CD4-positive, CD25-positive, alpha-beta regulatory T cell (primary cell): ENCODE results near the gene FBXO45. TPM values are rescaled to one million over a fixed set of nuclear protein-coding genes. Genes with fewer than 3 reads are reported as not detected.
"Not testable (repeated sequence)": the region's sequence is repeated elsewhere in the genome, so short reads cannot be mapped to it uniquely, and the experiment has no call there.

Experiments used
- ATAC-seq, 2 donors: fragments of 150-1000 bp; cut with Tn5 transposase; one replicate each; pipeline ENCODE4 v1.10.0; 2021; ENCODE audit warnings: low read depth in 2 of 2, moderate number of reproducible peaks in 2 of 2, moderate library complexity in 1 of 2
- DNase-seq, 3 donors: peaks; one replicate each; pipeline versions ENCODE4 v3.0.0 to v3.0.0-alpha.2; 2012 to 2022; ENCODE audit warnings: mixed read lengths in 1 of 3
- H3K27ac ChIP-seq: one replicate; pipeline ENCODE4 v1.7.0; 2013; ENCODE audit warnings: mild to moderate bottlenecking, low read length; ENCODE audit not compliant: insufficient read depth, poor library complexity, severe bottlenecking
- H3K27me3 ChIP-seq: one replicate; pipeline ENCODE4 v1.7.0; 2013; ENCODE audit warnings: low read length; ENCODE audit not compliant: control insufficient read depth, insufficient read depth
- H3K36me3 ChIP-seq: one replicate; pipeline ENCODE4 v1.7.0; 2013; ENCODE audit warnings: mild to moderate bottlenecking, low read length, moderate library complexity; ENCODE audit not compliant: control insufficient read depth, insufficient read depth
- H3K4me1 ChIP-seq: 2 replicates; pipeline ENCODE4 v1.7.0; 2013; ENCODE audit warnings: mild to moderate bottlenecking, low read length; ENCODE audit not compliant: insufficient read depth, control insufficient read depth, poor library complexity, severe bottlenecking
- H3K4me3 ChIP-seq: one replicate; pipeline ENCODE4 v1.7.0; 2013; ENCODE audit warnings: low read depth, mild to moderate bottlenecking, low read length, moderate library complexity
- H3K9me3 ChIP-seq, 2 experiments: 1 replicate in 1 of 2; 2 replicates in 1 of 2; pipeline ENCODE4 v1.7.0; 2013; ENCODE audit warnings: low read length in 2 of 2, mild to moderate bottlenecking in 1 of 2, moderate library complexity in 1 of 2; ENCODE audit not compliant: control insufficient read depth in 2 of 2
- H3K27ac Mint-ChIP-seq, 3 donors: one replicate each; pipeline ENCODE4 v1.8.0; 2020 to 2022; ENCODE audit warnings: mild to moderate bottlenecking in 3 of 3, mixed read lengths in 3 of 3, moderate library complexity in 2 of 3
- H3K27me3 Mint-ChIP-seq: one replicate; pipeline ENCODE4 v1.8.0; 2022; ENCODE audit warnings: mild to moderate bottlenecking, mixed read lengths
- H3K36me3 Mint-ChIP-seq: one replicate; pipeline ENCODE4 v1.8.0; 2020; ENCODE audit warnings: mixed read lengths
- H3K4me1 Mint-ChIP-seq, 4 donors: one replicate each; pipeline ENCODE4 v1.8.0; 2020 to 2022; ENCODE audit warnings: mixed read lengths in 4 of 4, mild to moderate bottlenecking in 1 of 4
- H3K4me3 Mint-ChIP-seq, 4 donors: one replicate each; pipeline ENCODE4 v1.8.0; 2020 to 2022; ENCODE audit warnings: mild to moderate bottlenecking in 4 of 4, mixed read lengths in 4 of 4, moderate library complexity in 3 of 4
- H3K9me3 Mint-ChIP-seq, 7 donors: one replicate each; pipeline ENCODE4 v1.8.0; 2020 to 2022; ENCODE audit warnings: mixed read lengths in 7 of 7, mild to moderate bottlenecking in 3 of 7, moderate library complexity in 2 of 7
- polyA plus RNA-seq, 4 donors: library from polyadenylated mRNA; unstranded; fragments of 300-500 nt; fragmentation: Illumina TruSeq; gene quantifications; one replicate each; pipeline ENCODE4 v1.2.3, GENCODE V29; 2021
- total RNA-seq: library from RNA; stranded (reverse); gene quantifications from one replicate; pipeline ENCODE4 v1.2.3, GENCODE V29; 2022

FBXO45 gene
- total and polyA plus RNA-seq, 5 donors from 2014 or later: 3.2 to 9.1 (median 5.6) TPM

GRCh38 chr3:196590279-196590678, 21.8 kb downstream of the FBXO45 start:
- no peaks in the 10 kb centered on the region for H3K4me1 Mint-ChIP-seq
- Histone ChIP-seq H3K9me3 (no peaks in the 10 kb centered on the region), H3K36me3 (peaks cover 12% of the 10 kb centered on the region), H3K4me3 (no peak overlapping the region), H3K27me3 (no peaks in the 10 kb centered on the region), H3K27ac (no peak overlapping the region), H3K4me1 (no peaks in the 10 kb centered on the region)
- H3K27ac Mint-ChIP-seq: no peak overlapping the region
- no peak for ATAC-seq
- H3K9me3 Mint-ChIP-seq: no peaks in the 10 kb centered on the region
- H3K27me3 Mint-ChIP-seq: peaks cover 4% of the 10 kb centered on the region
- DNase-seq: no peak
- peaks cover 9% of the 10 kb centered on the region for H3K36me3 Mint-ChIP-seq
- H3K4me3 Mint-ChIP-seq: no peak overlapping the region

- Histone ChIP-seq H3K27me3 (no peaks in the 10 kb centered on the region), H3K9me3 (no peaks in the 10 kb centered on the region), H3K27ac (no peak overlapping the region), H3K4me1 (no peaks in the 10 kb centered on the region), H3K4me3 (no peak overlapping the region), H3K36me3 (no peaks in the 10 kb centered on the region)
- no peak for ATAC-seq
- H3K27ac Mint-ChIP-seq: peak overlapping the region in 1 of 3 donors; percentile 8
- no peaks in the 10 kb centered on the region for H3K9me3 Mint-ChIP-seq
- DNase-seq: peak in 1 of 3 donors; percentile 9
- H3K4me3 Mint-ChIP-seq: peak overlapping the region in 1 of 4 donors; percentile 1
- peaks cover 28% of the 10 kb centered on the region for H3K27me3 Mint-ChIP-seq
- peaks cover 3% of the 10 kb centered on the region for H3K36me3 Mint-ChIP-seq
- H3K4me1 Mint-ChIP-seq: peaks cover 9 to 25% (median 13%) of the 10 kb centered on the region in 4 donors
Observed at GRCh38 chr3:196596355-196596754, 27.9 kb downstream of the FBXO45 start.

- H3K27ac Mint-ChIP-seq: peak overlapping the region; percentile 39 to 87 (median 45)
Observed at GRCh38 chr3:196597971-196598733, 29.7 kb downstream of the FBXO45 start.

GRCh38 chr3:196599734-196600128, 31.3 kb downstream of the FBXO45 start:
- peaks cover 3% of the 10 kb centered on the region for H3K36me3 Mint-ChIP-seq
- H3K9me3 Mint-ChIP-seq: no peaks in the 10 kb centered on the region
- H3K4me1 Mint-ChIP-seq: peaks cover 14 to 32% (median 18%) of the 10 kb centered on the region in 4 donors
- DNase-seq (peak in 1 of 3 donors; percentile 37), ATAC-seq (no peak)
- H3K9me3 ChIP-seq: no peaks in the 10 kb centered on the region
- no peak overlapping the region for H3K27ac Mint-ChIP-seq
- H3K36me3 ChIP-seq: no peaks in the 10 kb centered on the region
- H3K4me1 ChIP-seq: peaks cover 2% of the 10 kb centered on the region
- H3K27me3 ChIP-seq: no peaks in the 10 kb centered on the region
- H3K27me3 Mint-ChIP-seq: peaks cover 28% of the 10 kb centered on the region
- H3K4me3 ChIP-seq: no peak overlapping the region
- H3K27ac ChIP-seq: no peak overlapping the region
- H3K4me3 Mint-ChIP-seq: no peak overlapping the region

More at GRCh38 chr3:196597971-196598733, 29.7 kb downstream of the FBXO45 start:
- peak overlapping the region; percentile 62 for H3K4me3 ChIP-seq
- not testable (repeated sequence) for H3K36me3 ChIP-seq, H3K9me3 Mint-ChIP-seq, H3K9me3 ChIP-seq, H3K4me1 ChIP-seq, H3K36me3 Mint-ChIP-seq, H3K27ac ChIP-seq, H3K27me3 ChIP-seq
- ATAC-seq (peak in 1 of 2 donors; percentile 37), DNase-seq (peak; percentile 7 to 75 (median 34))
- Mint-ChIP-seq H3K4me1 (peaks cover 9 to 25% (median 13%) of the 10 kb centered on the region in 4 donors), H3K4me3 (peak overlapping the region; percentile 79 to 96 (median 91)), H3K27me3 (peaks cover 28% of the 10 kb centered on the region)

- peaks cover 15 to 33% (median 22%) of the 10 kb centered on the region in 4 donors for H3K4me1 Mint-ChIP-seq
- H3K9me3 Mint-ChIP-seq: no peaks in the 10 kb centered on the region
- Histone ChIP-seq H3K9me3 (no peaks in the 10 kb centered on the region), H3K36me3 (no peaks in the 10 kb centered on the region), H3K4me3 (no peak overlapping the region), H3K27ac (no peak overlapping the region), H3K27me3 (no peaks in the 10 kb centered on the region), H3K4me1 (peaks cover 3% of the 10 kb centered on the region)
- no peak overlapping the region for H3K4me3 Mint-ChIP-seq
- DNase-seq (no peak), ATAC-seq (no peak)
- H3K36me3 Mint-ChIP-seq: peaks cover 3% of the 10 kb centered on the region
- H3K27me3 Mint-ChIP-seq: peaks cover 31% of the 10 kb centered on the region
- H3K27ac Mint-ChIP-seq: peak overlapping the region in 1 of 3 donors; percentile 62
Observed at GRCh38 chr3:196600359-196600758, 31.9 kb downstream of the FBXO45 start.

- no peak overlapping the region for H3K4me3 ChIP-seq
- no peak overlapping the region for H3K27ac ChIP-seq
- ATAC-seq: no peak
- Mint-ChIP-seq H3K9me3 (no peaks in the 10 kb centered on the region), H3K4me1 (peaks cover 11 to 24% (median 19%) of the 10 kb centered on the region in 4 donors), H3K36me3 (peaks cover 3% of the 10 kb centered on the region), H3K27ac (no peak overlapping the region), H3K27me3 (peaks cover 19% of the 10 kb centered on the region), H3K4me3 (no peak overlapping the region)
- H3K36me3 ChIP-seq: no peaks in the 10 kb centered on the region
- H3K9me3 ChIP-seq: no peaks in the 10 kb centered on the region
- no peak for DNase-seq
- H3K4me1 ChIP-seq: peaks cover 3% of the 10 kb centered on the region
- no peaks in the 10 kb centered on the region for H3K27me3 ChIP-seq
Observed at GRCh38 chr3:196602673-196603072, 34.2 kb downstream of the FBXO45 start.

- H3K4me3 Mint-ChIP-seq: peak overlapping the region in 1 of 4 donors; percentile 3
- no peaks in the 10 kb centered on the region for H3K27me3 ChIP-seq
- H3K27me3 Mint-ChIP-seq: peaks cover 11% of the 10 kb centered on the region
- H3K36me3 ChIP-seq: no peaks in the 10 kb centered on the region
- DNase-seq (no peak), ATAC-seq (no peak)
- peak overlapping the region in 1 of 3 donors; percentile 42 for H3K27ac Mint-ChIP-seq
- H3K4me1 ChIP-seq: peaks cover 3% of the 10 kb centered on the region
- no peaks in the 10 kb centered on the region for H3K9me3 ChIP-seq
- H3K4me1 Mint-ChIP-seq: peaks cover 5 to 14% (median 9%) of the 10 kb centered on the region in 4 donors
- no peaks in the 10 kb centered on the region for H3K9me3 Mint-ChIP-seq
- peaks cover under 1% of the 10 kb centered on the region for H3K36me3 Mint-ChIP-seq
- no peak overlapping the region for H3K27ac ChIP-seq
- no peak overlapping the region for H3K4me3 ChIP-seq
Observed at GRCh38 chr3:196603683-196604082, 35.2 kb downstream of the FBXO45 start.

- Histone ChIP-seq H3K4me3 (peak overlapping the region; percentile 13), H3K4me1 (peaks cover 9% of the 10 kb centered on the region), H3K9me3 (no peaks in the 10 kb centered on the region), H3K36me3 (no peaks in the 10 kb centered on the region), H3K27ac (no peak overlapping the region), H3K27me3 (no peaks in the 10 kb centered on the region)
- Mint-ChIP-seq H3K4me1 (peaks cover 8 to 20% (median 12%) of the 10 kb centered on the region in 4 donors), H3K4me3 (peak overlapping the region in 2 of 4 donors; percentile 36 to 42), H3K27me3 (peaks cover 11% of the 10 kb centered on the region), H3K9me3 (no peaks in the 10 kb centered on the region), H3K36me3 (no peaks in the 10 kb centered on the region), H3K27ac (peak overlapping the region; percentile 44 to 84 (median 54))
- peak; percentile 39 to 85 (median 67) for DNase-seq
- ATAC-seq: peak; percentile 79 to 83
Observed at GRCh38 chr3:196604548-196604947, 36.1 kb downstream of the FBXO45 start.
